HFF-Myc (cell line): Measurements from ENCODE around the gene PARD6G.
A peak's percentile ranks its signal among the peaks of the same experiment; 100 is the strongest.

Experiments used
- DNase-seq: peaks from one replicate; pipeline ENCODE4 v3.0.0-alpha.2; 2011; ENCODE audit warnings: low read depth; ENCODE audit errors: extremely low read depth
- H3K4me3 ChIP-seq: replicated peaks from 2 replicates; pipeline ENCODE4 v1.5.1; 2011; ENCODE audit warnings: low read depth, mild to moderate bottlenecking, control low read depth, low read length
- TF ChIP-seq, protein P1 (sequence below): IDR thresholded peaks from 2 replicates; pipeline ENCODE4 v1.5.1; 2012; ENCODE audit warnings: mild to moderate bottlenecking, low read depth, low read length, control low read depth; ENCODE audit errors: missing control alignments

Gene PARD6G

DNA sequence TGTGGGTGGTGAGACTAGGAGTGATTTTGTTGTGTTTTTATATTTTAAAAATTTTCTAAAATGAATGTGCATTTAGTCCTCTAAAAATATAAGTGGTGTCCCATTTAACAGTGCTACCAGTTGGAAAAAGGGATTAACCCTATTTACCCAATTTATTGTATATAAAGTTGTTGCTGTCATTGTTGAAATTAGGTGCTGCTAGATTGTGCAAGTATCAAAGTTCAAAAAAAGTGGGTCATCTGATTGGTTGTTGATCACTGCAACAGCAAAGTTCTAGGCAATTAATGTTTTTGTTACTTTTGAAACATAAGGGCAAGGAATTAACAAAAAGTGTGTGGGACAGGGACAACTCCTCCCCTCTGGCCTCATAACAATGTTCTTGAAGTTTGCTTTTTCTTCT, 97.6 kb downstream of the PARD6G start:
- DNase-seq = no peak
- H3K4me3 ChIP-seq = peak overlapping the region; percentile 54
- TF ChIP-seq, protein P1, sequence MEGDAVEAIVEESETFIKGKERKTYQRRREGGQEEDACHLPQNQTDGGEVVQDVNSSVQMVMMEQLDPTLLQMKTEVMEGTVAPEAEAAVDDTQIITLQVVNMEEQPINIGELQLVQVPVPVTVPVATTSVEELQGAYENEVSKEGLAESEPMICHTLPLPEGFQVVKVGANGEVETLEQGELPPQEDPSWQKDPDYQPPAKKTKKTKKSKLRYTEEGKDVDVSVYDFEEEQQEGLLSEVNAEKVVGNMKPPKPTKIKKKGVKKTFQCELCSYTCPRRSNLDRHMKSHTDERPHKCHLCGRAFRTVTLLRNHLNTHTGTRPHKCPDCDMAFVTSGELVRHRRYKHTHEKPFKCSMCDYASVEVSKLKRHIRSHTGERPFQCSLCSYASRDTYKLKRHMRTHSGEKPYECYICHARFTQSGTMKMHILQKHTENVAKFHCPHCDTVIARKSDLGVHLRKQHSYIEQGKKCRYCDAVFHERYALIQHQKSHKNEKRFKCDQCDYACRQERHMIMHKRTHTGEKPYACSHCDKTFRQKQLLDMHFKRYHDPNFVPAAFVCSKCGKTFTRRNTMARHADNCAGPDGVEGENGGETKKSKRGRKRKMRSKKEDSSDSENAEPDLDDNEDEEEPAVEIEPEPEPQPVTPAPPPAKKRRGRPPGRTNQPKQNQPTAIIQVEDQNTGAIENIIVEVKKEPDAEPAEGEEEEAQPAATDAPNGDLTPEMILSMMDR = no peak

DNA sequence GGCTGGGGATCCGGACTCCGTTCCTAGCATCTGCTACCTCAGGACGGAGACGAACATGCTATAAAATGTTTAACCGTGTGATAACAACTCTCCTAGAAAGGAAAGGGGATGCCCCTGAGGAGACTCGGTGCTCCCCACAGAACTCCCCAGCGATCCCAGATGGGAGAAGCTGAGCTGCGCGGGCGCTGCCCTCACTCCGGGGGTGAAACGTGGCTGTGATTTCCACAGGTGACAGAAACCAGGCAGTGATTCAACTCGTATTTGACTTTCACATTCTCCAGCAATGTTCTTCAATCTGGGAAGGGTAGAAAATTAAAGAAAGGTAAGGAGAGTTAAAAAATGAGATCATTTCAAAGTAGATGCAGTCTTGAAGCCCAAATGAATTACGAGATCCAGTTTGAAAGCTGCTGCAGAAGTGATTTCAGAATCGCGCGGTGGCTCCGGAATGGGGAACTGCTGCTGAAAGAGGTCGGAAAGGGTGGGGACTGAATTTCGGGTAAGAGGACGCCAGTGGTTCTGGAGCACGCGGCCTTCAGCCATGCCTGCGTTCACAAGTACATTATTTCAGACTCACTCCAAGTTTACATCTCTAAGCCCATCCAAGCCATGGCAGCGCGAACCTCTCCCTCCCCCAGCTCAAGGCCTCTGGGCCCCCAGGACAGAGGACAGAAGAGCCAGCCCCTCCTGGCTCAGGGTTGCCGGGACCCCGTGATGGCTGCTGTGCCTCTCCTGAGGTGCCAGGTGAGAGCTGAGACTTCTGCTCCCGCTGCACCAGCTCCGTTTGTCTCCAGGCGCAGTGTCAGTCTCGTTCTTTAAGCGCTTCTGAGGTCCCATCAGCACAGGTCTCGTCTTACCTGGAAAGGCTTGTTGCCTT, 98.8 kb downstream of the PARD6G start:
- no peak for DNase-seq
- H3K4me3 ChIP-seq = peak overlapping the region; percentile 54
- TF ChIP-seq, protein P1 = no peak

DNA sequence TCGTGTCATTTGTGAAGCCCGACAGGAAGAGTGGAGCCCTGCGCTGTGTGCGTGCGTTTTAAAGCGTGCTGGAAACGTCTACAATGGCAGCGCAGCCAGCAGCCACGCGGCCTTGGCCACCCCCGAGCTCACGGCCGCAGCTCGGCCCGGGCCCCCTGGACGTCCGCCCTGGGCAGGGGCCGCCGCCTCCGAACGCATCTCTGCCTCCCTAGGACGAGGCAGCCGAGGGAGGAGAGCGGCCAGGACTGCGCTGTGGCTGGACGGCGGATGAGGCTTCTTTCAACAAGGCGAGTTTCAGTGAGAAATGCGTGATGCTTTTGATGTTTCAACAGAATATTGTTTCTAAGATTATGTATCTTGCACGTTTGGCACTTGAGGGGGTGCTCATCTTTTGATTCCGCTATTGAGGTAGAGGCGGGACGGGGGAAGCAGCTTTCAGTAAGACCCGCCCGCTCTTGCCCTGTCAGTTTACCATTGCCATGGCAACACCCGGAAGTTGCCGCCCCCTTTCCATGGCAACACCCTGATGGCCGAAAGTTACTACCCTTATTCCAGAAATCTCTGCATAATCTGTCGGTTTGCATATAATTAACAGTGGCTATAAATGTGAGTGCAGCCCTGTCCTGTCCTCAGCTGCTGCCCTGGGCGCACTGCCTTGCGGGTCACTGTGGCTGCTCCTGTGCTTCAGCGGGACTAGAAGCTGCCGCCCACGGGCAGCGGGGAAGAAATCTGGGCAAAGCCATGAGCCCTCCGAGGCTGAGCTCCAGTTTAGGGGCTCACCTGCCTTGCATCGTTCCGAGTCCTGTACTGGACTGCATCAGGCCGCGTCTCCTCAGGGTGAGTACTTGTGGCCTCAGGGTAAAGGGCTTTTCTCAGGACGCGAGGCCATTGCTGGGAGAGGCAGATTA, 99.6 kb downstream of the PARD6G start:
- TF ChIP-seq, protein P1 = no peak
- H3K4me3 ChIP-seq = peak overlapping the region; percentile 54
- DNase-seq = peak; percentile 55

GRCh38 chr18:80147037-80147417, 100.3 kb downstream of the PARD6G start:
- peak overlapping the region; percentile 54 for H3K4me3 ChIP-seq
- no peak for DNase-seq
- TF ChIP-seq, protein P1 = no peak

DNA sequence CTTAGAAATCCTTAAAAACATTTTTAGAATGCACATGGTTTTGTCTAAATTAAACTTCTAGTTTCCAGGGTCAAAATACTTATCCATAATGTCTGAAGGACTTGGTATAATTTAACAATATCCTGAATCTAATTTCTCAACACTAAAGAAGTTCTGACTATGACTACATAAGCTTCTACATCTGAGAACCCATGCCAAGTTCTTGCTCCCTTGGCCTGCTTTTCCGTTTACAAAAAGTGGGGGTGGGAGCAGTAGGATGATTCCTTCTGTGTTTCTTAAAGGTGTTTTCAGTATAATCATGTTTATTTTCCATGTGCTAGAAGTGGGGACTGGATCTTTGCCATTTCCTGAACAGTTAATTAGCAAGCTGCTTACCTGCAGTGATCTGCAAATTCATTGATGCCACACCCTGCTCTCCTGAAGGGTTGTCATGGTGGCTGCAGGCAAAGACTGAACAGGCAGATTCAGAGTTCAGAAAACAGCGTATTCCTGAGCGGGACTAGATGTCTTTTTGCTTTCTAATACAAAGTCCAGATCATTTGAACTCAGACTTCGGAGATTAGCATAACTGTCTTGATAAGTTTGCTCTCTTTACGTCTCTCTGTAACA, 102.0 kb downstream of the PARD6G start:
- no peak for DNase-seq
- no peak overlapping the region for H3K4me3 ChIP-seq
- TF ChIP-seq, protein P1 = no peak

- no peak overlapping the region for H3K4me3 ChIP-seq
- TF ChIP-seq, protein P1 = no peak
Observed at GRCh38 chr18:80143881-80144280, 103.4 kb downstream of the PARD6G start.

More at GRCh38 chr18:80143881-80144280, 103.4 kb downstream of the PARD6G start:
- DNase-seq = no peak
